BLaER1 (cell line): Measurements from ENCODE around the gene SLAMF6.

Experiments used
- H3K27ac ChIP-seq: shearing (Covaris generic); formaldehyde crosslinking; 2 replicates; pipeline ENCODE4 v1.8.1; 2022
- H3K27me3 ChIP-seq: shearing (Covaris generic); formaldehyde crosslinking; 2 replicates; pipeline ENCODE4 v1.8.1; 2022
- H3K36me3 ChIP-seq: shearing (Covaris generic); formaldehyde crosslinking; 2 replicates; pipeline ENCODE4 v1.8.1; 2022
- H3K4me1 ChIP-seq: shearing (Covaris generic); formaldehyde crosslinking; 2 replicates; pipeline ENCODE4 v1.8.1; 2022
- H3K4me2 ChIP-seq: shearing (Covaris generic); formaldehyde crosslinking; 2 replicates; pipeline ENCODE4 v1.8.1; 2022
- H3K4me3 ChIP-seq: shearing (Covaris generic); formaldehyde crosslinking; 2 replicates; pipeline ENCODE4 v1.8.1; 2022
- H3K9ac ChIP-seq: shearing (Covaris generic); formaldehyde crosslinking; 2 replicates; pipeline ENCODE4 v1.8.1; 2022
- H3K9me3 ChIP-seq: shearing (Covaris generic); formaldehyde crosslinking; 2 replicates; pipeline ENCODE4 v1.8.1; 2022
- H4K20me1 ChIP-seq: shearing (Covaris generic); formaldehyde crosslinking; 2 replicates; pipeline ENCODE4 v1.8.1; 2022
- Cebpa-rat ChIP-seq: shearing (Covaris generic); IDR thresholded peaks from 2 replicates; pipeline ENCODE4 v1.8.1; 2022

Gene SLAMF6

GRCh38 chr1:160474392-160475242 is 48.4 kb downstream of the SLAMF6 start:
- Histone ChIP-seq H4K20me1 (no peaks in the 10 kb centered on the region), H3K9me3 (peaks cover 31% of the 10 kb centered on the region), H3K27me3 (no peaks in the 10 kb centered on the region), H3K4me3 (no peak overlapping the region), H3K27ac (peak overlapping the region; percentile 58), H3K4me1 (peaks cover 29% of the 10 kb centered on the region), H3K4me2 (peak overlapping the region; percentile 64), H3K9ac (no peak overlapping the region), H3K36me3 (no peaks in the 10 kb centered on the region)
- TF ChIP-seq Cebpa-rat: no peak

DNA sequence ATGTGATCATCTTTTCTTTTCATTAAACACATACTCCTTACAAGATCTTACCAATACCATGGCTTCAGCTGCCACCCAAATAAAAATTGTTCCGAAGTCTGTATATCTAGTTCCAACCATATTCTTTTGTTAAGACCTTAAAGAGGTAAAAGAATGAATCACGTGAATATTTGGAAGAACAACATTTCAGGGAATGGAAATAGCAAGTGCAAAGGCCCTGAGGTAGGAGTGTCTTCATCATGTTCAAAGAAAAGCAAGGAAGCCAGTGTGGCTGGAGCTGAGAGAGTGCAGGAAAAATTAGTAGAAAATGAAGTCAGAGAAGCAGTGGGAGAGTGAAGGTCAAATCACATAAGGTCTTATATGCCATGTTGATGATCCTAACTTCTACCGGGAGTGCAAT is 50.9 kb downstream of the SLAMF6 start:
- H3K4me1 ChIP-seq: peaks cover 36% of the 10 kb centered on the region
- H3K4me3 ChIP-seq: no peak overlapping the region
- no peak overlapping the region for H3K9ac ChIP-seq
- peaks cover 38% of the 10 kb centered on the region for H3K9me3 ChIP-seq
- no peaks in the 10 kb centered on the region for H3K27me3 ChIP-seq
- peaks cover 14% of the 10 kb centered on the region; the same call in 1 of the 2 replicates for H3K36me3 ChIP-seq
- no peak overlapping the region for H3K4me2 ChIP-seq
- TF ChIP-seq Cebpa-rat: no peak
- H3K27ac ChIP-seq: no peak overlapping the region
- no peaks in the 10 kb centered on the region for H4K20me1 ChIP-seq

DNA sequence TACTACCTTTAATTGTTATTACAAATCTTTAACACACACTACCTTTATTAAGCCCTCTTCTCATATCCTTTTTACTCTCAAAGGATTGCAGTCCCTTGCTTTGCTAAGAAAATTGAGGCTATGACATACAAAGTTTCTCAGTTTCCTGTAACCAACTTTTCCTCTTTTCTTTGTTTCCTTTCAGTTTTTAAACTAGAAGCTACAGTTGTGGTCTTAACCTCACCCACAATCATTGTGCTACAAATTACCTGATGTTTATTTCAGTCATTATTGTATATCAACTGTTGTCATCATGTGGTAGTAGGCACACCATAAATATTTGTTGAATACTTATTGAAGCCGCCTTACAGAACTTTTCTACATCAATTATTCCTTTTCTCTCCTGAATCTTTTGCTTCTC is 51.8 kb downstream of the SLAMF6 start:
- no peak overlapping the region for H3K9ac ChIP-seq
- peak overlapping the region; percentile 29 for H3K4me2 ChIP-seq
- peaks cover 44% of the 10 kb centered on the region for H3K9me3 ChIP-seq
- H3K4me1 ChIP-seq: peaks cover 44% of the 10 kb centered on the region
- H3K36me3 ChIP-seq: peaks cover 14% of the 10 kb centered on the region; the same call in 1 of the 2 replicates
- H3K27me3 ChIP-seq: no peaks in the 10 kb centered on the region
- no peak overlapping the region for H3K4me3 ChIP-seq
- H3K27ac ChIP-seq: no peak overlapping the region
- no peaks in the 10 kb centered on the region for H4K20me1 ChIP-seq
- no peak for TF ChIP-seq Cebpa-rat

GRCh38 chr1:160467576-160467975 is 55.5 kb downstream of the SLAMF6 start:
- Histone ChIP-seq H3K4me2 (no peak overlapping the region), H3K4me3 (no peak overlapping the region), H3K27ac (no peak overlapping the region), H3K36me3 (peaks cover 23% of the 10 kb centered on the region), H4K20me1 (no peaks in the 10 kb centered on the region), H3K4me1 (peaks cover 38% of the 10 kb centered on the region), H3K9ac (no peak overlapping the region), H3K9me3 (peaks cover 50% of the 10 kb centered on the region), H3K27me3 (no peaks in the 10 kb centered on the region)
- TF ChIP-seq Cebpa-rat: no peak

- no peak overlapping the region for H3K27ac ChIP-seq
- H3K36me3 ChIP-seq: peaks cover 29% of the 10 kb centered on the region
- H3K9me3 ChIP-seq: peaks cover 44% of the 10 kb centered on the region
- H3K27me3 ChIP-seq: no peaks in the 10 kb centered on the region
- H3K4me1 ChIP-seq: peaks cover 38% of the 10 kb centered on the region
- no peaks in the 10 kb centered on the region for H4K20me1 ChIP-seq
- H3K4me3 ChIP-seq: no peak overlapping the region
- no peak for TF ChIP-seq Cebpa-rat
- no peak overlapping the region for H3K9ac ChIP-seq
- H3K4me2 ChIP-seq: peak overlapping the region; percentile 24
Observed at GRCh38 chr1:160466961-160467360, 56.1 kb downstream of the SLAMF6 start.

GRCh38 chr1:160465123-160465522 is 57.9 kb downstream of the SLAMF6 start:
- Histone ChIP-seq H4K20me1 (no peaks in the 10 kb centered on the region), H3K4me2 (0 out of 2 replicates have a peak overlapping the region, but pooled peaks have one; percentile 8), H3K9ac (no peak overlapping the region), H3K4me1 (peaks cover 37% of the 10 kb centered on the region), H3K27me3 (no peaks in the 10 kb centered on the region), H3K36me3 (peaks cover 30% of the 10 kb centered on the region), H3K4me3 (no peak overlapping the region), H3K27ac (no peak overlapping the region), H3K9me3 (peaks cover 42% of the 10 kb centered on the region)
- no peak for TF ChIP-seq Cebpa-rat

- H3K9me3 ChIP-seq: peaks cover 12% of the 10 kb centered on the region
- H3K36me3 ChIP-seq: peaks cover 16% of the 10 kb centered on the region
- H3K9ac ChIP-seq: peak overlapping the region; percentile 65; the same call in 1 of the 2 replicates
- H3K27ac ChIP-seq: peak overlapping the region; percentile 78
- H3K27me3 ChIP-seq: no peaks in the 10 kb centered on the region
- TF ChIP-seq Cebpa-rat: no peak
- H3K4me1 ChIP-seq: peaks cover 49% of the 10 kb centered on the region
- H4K20me1 ChIP-seq: no peaks in the 10 kb centered on the region
- no peak overlapping the region; the same call in 1 of the 2 replicates for H3K4me3 ChIP-seq
- H3K4me2 ChIP-seq: peak overlapping the region; percentile 82
Observed at GRCh38 chr1:160460683-160461287, 62.3 kb downstream of the SLAMF6 start.

DNA sequence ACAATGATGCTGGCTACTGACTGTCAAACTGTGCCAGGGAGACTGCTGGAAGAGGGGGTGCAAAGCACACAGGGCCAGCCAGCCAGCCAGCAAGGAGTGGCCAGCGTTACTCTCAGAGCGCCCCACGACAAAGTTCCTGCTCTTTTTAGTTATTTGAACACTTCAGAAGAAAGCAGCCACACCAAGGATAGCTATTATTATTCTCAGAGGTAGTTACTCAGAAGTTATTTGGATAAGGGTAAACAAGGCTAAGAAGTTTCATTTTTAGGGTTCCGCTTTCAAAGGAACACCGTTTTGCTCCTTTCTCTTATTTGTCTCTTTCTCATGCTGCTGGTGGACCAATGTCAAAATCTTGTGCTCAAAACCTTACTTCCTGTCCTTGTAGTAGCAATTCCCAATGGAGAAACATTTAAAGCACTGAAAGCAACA is 62.8 kb downstream of the SLAMF6 start:
- H3K4me2 ChIP-seq: peak overlapping the region; percentile 82
- H3K9me3 ChIP-seq: peaks cover 6% of the 10 kb centered on the region
- H3K4me1 ChIP-seq: peaks cover 50% of the 10 kb centered on the region
- peaks cover 14% of the 10 kb centered on the region for H3K36me3 ChIP-seq
- peak overlapping the region; percentile 65; the same call in 1 of the 2 replicates for H3K9ac ChIP-seq
- TF ChIP-seq Cebpa-rat: no peak
- H4K20me1 ChIP-seq: no peaks in the 10 kb centered on the region
- H3K4me3 ChIP-seq: peak overlapping the region; percentile 25; the same call in 1 of the 2 replicates
- H3K27ac ChIP-seq: peak overlapping the region; percentile 78
- no peaks in the 10 kb centered on the region for H3K27me3 ChIP-seq

- H3K4me2 ChIP-seq: peak overlapping the region; percentile 82
- peak overlapping the region; percentile 25; the same call in 1 of the 2 replicates for H3K4me3 ChIP-seq
- H3K36me3 ChIP-seq: 0 out of 2 replicates have a peak, but pooled peaks cover 8% of the 10 kb centered on the region
- H3K9me3 ChIP-seq: peaks cover 1% of the 10 kb centered on the region
- TF ChIP-seq Cebpa-rat: no peak
- H3K4me1 ChIP-seq: peaks cover 50% of the 10 kb centered on the region
- H3K27me3 ChIP-seq: no peaks in the 10 kb centered on the region
- H4K20me1 ChIP-seq: no peaks in the 10 kb centered on the region
- H3K9ac ChIP-seq: peak overlapping the region; percentile 65; the same call in 1 of the 2 replicates
- peak overlapping the region; percentile 78 for H3K27ac ChIP-seq
Observed at GRCh38 chr1:160459687-160460086, 63.4 kb downstream of the SLAMF6 start.

- peak overlapping the region; percentile 78; the same call in 1 of the 2 replicates for H3K27ac ChIP-seq
- H3K27me3 ChIP-seq: no peaks in the 10 kb centered on the region
- no peak for TF ChIP-seq Cebpa-rat
Observed at GRCh38 chr1:160459056-160459455, 64.0 kb downstream of the SLAMF6 start.

More at GRCh38 chr1:160459056-160459455, 64.0 kb downstream of the SLAMF6 start:
- Histone ChIP-seq H3K9me3 (no peaks in the 10 kb centered on the region), H3K4me1 (peaks cover 50% of the 10 kb centered on the region), H3K9ac (no peak overlapping the region), H3K4me3 (no peak overlapping the region), H3K36me3 (0 out of 2 replicates have a peak, but pooled peaks cover 8% of the 10 kb centered on the region), H4K20me1 (no peaks in the 10 kb centered on the region), H3K4me2 (peak overlapping the region; percentile 82)
